Ascending aorta (tissue), 2 donors: ENCODE results near the gene NCK1. TPM values are rescaled to one million over a fixed set of nuclear protein-coding genes. Genes with fewer than 3 reads are reported as not detected.
"Not testable (repeated sequence)": the region's sequence is repeated elsewhere in the genome, so short reads cannot be mapped to it uniquely, and the experiment has no call there.

Experiments
- DNase-seq, 2 donors: peaks; one replicate each; pipeline ENCODE4 v3.0.0-alpha.2; 2019; ENCODE audit warnings: low spot score in 2 of 2
- H3K27ac ChIP-seq, 2 donors: fragments of 200-600 bp; sonication (generic); one replicate each; pipeline ENCODE4 v1.5.1; 2016 to 2017; ENCODE audit warnings: mild to moderate bottlenecking in 1 of 2
- H3K27me3 ChIP-seq: fragments of 200-600 bp; sonication (generic); one replicate; pipeline ENCODE4 v1.5.1; 2017
- H3K36me3 ChIP-seq, 2 donors: fragments of 200-600 bp; sonication (generic); one replicate each; pipeline ENCODE4 v1.5.1; 2016
- H3K4me1 ChIP-seq, 2 donors: fragments of 200-600 bp; sonication (generic); one replicate each; pipeline ENCODE4 v1.5.1; 2016 to 2017; ENCODE audit warnings: mild to moderate bottlenecking in 1 of 2
- H3K4me3 ChIP-seq, 2 donors: fragments of 200-600 bp; sonication (generic); one replicate each; pipeline ENCODE4 v1.5.1; 2016 to 2017; ENCODE audit warnings: mild to moderate bottlenecking in 1 of 2
- H3K9me3 ChIP-seq, 2 donors: fragments of 200-600 bp; sonication (generic); one replicate each; pipeline ENCODE4 v1.5.1; 2016
- CTCF ChIP-seq, 3 experiments: fragments of 200-600 bp in 2 of 3; fragments of 450-650 bp in 1 of 3; sonication (generic) in 2 of 3; IDR thresholded peaks; one replicate each; pipeline ENCODE4 v1.5.1; 2016 to 2019; ENCODE audit warnings: antibody characterized with exemption in 3 of 3, mild to moderate bottlenecking in 1 of 3, moderate library complexity in 1 of 3
- intact Hi-C: fragments of 100-400 bp; cut with DNase I; formaldehyde crosslinking; loops from one replicate; pipeline ENCODE4 v1.15.1; 2023
- total RNA-seq: library from RNA; depleted of rRNA; stranded (reverse); fragments of >200 nt; gene quantifications from one replicate; pipeline ENCODE4 v1.1.0, GENCODE V29; 2016

The NCK1 gene
- total RNA-seq, 1 donor from 2014 or later, result 45.6 TPM

GRCh38 chr3:136899622-136900158 is 37.7 kb downstream of the NCK1 start:
- Histone ChIP-seq H3K27me3 (no peaks in the 10 kb centered on the region), H3K4me1 (peaks cover 0 to 2% of the 10 kb centered on the region in 2 donors), H3K9me3 (peaks cover 17 to 28% of the 10 kb centered on the region in 2 donors), H3K4me3 (no peak overlapping the region), H3K27ac (no peak overlapping the region), H3K36me3 (peaks cover 0 to 17% of the 10 kb centered on the region in 2 donors)
- no peak for DNase-seq
- intact Hi-C loops, result no loop called here
- TF ChIP-seq CTCF (IDR thresholded peaks at IDR 0.05), result no peak

DNA sequence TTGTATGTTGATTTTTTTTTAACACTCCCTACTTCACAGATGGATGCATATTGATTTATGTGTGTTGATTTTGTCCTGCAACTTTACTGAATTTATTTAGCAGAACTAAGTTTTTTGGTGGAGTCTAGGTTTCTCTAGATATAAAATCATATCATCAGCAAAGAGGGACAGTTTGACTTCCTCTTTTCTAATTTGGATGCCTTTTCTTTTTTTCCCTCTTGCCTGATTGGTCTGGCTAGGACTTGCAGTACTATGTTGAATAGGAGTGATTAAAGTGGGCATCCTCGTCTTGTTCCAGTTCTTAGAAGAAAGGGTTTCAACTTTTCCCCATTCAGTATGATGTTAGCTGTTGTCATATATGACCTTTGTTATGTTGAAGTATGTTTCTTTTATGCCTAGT is 38.7 kb downstream of the NCK1 start:
- H3K27ac ChIP-seq, H3K27me3 ChIP-seq, H3K4me3 ChIP-seq, intact Hi-C loops, H3K4me1 ChIP-seq, DNase-seq: not testable (repeated sequence)
- Histone ChIP-seq H3K9me3 (peaks cover 21 to 33% of the 10 kb centered on the region in 2 donors), H3K36me3 (peaks cover 0 to 15% of the 10 kb centered on the region in 2 donors)

- H3K4me3 ChIP-seq, result no peak overlapping the region
- peaks cover 0 to 2% of the 10 kb centered on the region in 2 donors for H3K4me1 ChIP-seq
- peaks cover 21 to 33% of the 10 kb centered on the region in 2 donors for H3K9me3 ChIP-seq
- no peak for DNase-seq
- no peaks in the 10 kb centered on the region for H3K27me3 ChIP-seq
- no peak for TF ChIP-seq CTCF (IDR thresholded peaks at IDR 0.05)
- intact Hi-C loops, result no loop called here
- H3K27ac ChIP-seq, result no peak overlapping the region
- peaks cover 0 to 11% of the 10 kb centered on the region in 2 donors for H3K36me3 ChIP-seq
Measured at GRCh38 chr3:136901391-136901790, 39.4 kb downstream of the NCK1 start.

- H3K4me1 ChIP-seq, H3K4me3 ChIP-seq, H3K27me3 ChIP-seq, H3K27ac ChIP-seq, DNase-seq, intact Hi-C loops, H3K36me3 ChIP-seq: not testable (repeated sequence)
- peaks cover 21 to 33% of the 10 kb centered on the region in 2 donors for H3K9me3 ChIP-seq
Measured at GRCh38 chr3:136902530-136902929, 40.5 kb downstream of the NCK1 start.

GRCh38 chr3:136903899-136904298 is 41.9 kb downstream of the NCK1 start:
- intact Hi-C loops, result no loop called here
- H3K4me3 ChIP-seq, result no peak overlapping the region
- H3K27me3 ChIP-seq, result no peaks in the 10 kb centered on the region
- peaks cover 0 to 5% of the 10 kb centered on the region in 2 donors for H3K36me3 ChIP-seq
- no peaks in the 10 kb centered on the region for H3K4me1 ChIP-seq
- no peak for DNase-seq
- no peak overlapping the region for H3K27ac ChIP-seq
- no peak for TF ChIP-seq CTCF (IDR thresholded peaks at IDR 0.05)
- H3K9me3 ChIP-seq, result peaks cover 21 to 33% of the 10 kb centered on the region in 2 donors

DNA sequence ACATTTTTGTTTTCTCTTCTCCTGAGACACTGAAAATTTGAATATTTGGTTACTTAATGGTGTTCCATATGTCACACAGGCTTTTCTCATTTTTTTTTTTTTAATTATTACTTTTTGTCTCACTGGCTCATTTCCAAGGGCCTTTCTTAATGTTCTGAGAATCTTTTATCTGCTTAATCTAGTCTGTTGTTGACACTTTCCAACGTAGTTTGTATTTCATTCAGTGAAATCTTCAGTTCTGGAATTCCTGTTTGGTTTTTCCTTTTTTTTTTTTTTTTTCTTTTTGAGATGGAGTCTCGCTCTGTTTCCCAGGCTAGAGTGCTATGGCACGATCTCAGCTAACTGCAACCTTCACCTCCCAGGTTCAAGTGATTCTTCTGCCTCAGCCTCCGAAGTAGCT is 42.7 kb downstream of the NCK1 start:
- intact Hi-C loops, result no loop called here
- H3K27ac ChIP-seq, result no peak overlapping the region
- H3K4me1 ChIP-seq, result no peaks in the 10 kb centered on the region
- DNase-seq, result no peak
- H3K9me3 ChIP-seq, result peaks cover 21 to 33% of the 10 kb centered on the region in 2 donors
- H3K36me3 ChIP-seq, result peaks cover 0 to 5% of the 10 kb centered on the region in 2 donors
- no peaks in the 10 kb centered on the region for H3K27me3 ChIP-seq
- H3K4me3 ChIP-seq, result no peak overlapping the region
- no peak for TF ChIP-seq CTCF (IDR thresholded peaks at IDR 0.05)

DNA sequence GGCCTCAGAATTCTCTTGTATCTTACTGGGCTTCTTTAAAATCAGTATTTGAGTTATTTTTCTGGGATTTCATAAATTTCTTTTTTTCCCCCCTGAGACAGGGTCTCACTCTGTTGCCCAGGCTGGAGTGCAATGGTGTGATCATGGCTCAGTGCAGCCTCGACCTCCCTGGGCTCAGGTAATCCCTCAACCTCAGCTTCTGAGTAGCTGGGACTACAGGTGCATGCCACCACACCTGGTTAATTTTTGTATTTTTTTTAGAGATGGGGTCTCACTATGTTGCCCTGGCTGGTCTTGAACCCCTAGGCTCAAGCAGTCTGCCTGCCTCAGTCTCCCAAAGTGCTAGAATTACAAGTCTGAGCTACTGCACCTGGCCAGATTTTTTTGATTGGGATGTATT is 43.5 kb downstream of the NCK1 start:
- DNase-seq, result no peak

More for the DNA sequence above, 43.5 kb downstream of the NCK1 start:
- H3K9me3 ChIP-seq, result peaks cover 21 to 33% of the 10 kb centered on the region in 2 donors
- TF ChIP-seq CTCF (IDR thresholded peaks at IDR 0.05), result no peak
- intact Hi-C loops, result no loop called here
- H3K4me1 ChIP-seq, result peaks cover 0 to 2% of the 10 kb centered on the region in 2 donors
- no peaks in the 10 kb centered on the region for H3K27me3 ChIP-seq
- no peak overlapping the region for H3K4me3 ChIP-seq
- no peak overlapping the region for H3K27ac ChIP-seq
- H3K36me3 ChIP-seq, result no peaks in the 10 kb centered on the region
